Measurements from ENCODE around the gene LINGO1.

Gene LINGO1

DNA sequence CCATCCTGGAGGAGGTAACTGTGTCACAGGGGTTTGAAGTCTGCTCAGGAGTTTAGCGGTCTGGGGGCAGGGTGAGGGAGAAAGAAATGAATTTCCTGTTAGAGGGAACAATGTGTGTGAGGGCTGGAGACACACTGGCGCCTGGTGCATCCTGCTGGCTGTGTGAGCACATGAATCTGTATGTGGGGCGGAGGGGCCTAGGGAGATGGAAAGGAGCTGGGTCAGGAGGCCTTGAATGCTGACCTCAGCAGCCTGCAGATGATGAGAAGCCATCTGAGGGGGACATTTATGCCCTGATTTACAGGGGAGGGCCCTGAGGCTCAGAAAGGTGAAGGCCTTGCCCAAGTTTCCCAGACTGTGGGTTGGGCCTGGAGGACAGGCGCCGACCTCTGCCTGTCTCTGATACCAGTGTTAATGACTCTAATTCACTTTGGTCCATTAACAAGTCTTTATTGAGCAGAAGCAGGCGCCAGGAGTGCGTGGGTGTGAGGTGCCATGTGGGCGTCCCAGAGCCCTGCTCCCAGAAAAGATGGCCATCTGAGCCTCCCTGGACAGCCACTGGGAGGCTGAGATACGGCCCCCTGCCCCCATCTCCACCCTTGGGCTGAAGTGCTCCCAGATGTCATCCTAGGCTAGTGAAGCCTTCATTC lies 34.8 kb downstream of the LINGO1 start:
- no peak for DNase-seq (ENCODE audit: low spot score)

DNA sequence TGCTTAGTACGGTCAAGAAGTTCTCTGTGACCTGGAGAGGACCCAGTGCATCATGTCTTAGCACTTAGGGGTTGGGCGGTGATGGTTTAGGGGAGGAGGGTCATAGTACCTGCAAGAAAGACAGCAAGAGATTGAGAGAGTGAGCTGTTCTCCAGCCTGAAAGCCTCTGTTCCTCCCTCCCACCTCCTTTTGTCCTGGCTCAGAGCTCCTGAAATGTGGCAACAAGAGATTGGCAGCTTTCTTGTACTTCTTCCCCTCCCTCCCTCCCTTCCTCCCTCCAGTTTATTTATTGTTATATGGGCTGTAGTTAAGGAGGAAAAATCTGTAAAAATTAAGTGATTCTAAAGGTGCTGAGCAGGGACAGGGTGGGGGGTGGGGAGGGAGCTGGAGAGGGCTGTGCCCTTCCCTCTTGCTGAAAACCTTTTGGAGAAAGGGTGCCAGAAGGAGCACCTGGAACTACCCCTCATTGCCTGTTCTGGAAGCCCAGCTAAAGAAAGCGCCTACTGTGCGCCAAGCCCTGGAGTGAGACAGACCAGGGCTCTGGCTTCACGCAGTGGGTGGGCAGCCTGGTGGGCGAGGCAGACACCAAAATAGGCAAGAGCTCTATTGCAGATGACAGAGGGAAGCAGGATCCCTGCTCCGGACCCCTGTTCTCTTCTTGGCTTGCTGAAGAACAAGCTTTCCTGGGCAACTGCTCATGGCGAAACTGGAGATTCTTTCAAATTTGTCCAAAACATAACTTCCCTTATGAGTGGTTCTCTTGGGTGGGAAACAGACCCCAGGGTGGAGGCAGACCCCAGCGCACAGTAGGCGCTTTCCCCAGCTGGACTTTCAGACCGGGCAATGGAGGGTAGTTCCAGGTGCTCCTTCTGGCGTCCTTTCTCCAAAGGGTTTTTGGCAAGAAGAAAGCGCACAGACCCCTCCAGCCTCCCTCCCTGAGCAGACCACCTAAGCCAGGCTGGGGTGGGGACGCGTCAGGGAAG lies 35.6 kb downstream of the LINGO1 start:
- DNase-seq (ENCODE audit: low spot score), result no peak

DNA sequence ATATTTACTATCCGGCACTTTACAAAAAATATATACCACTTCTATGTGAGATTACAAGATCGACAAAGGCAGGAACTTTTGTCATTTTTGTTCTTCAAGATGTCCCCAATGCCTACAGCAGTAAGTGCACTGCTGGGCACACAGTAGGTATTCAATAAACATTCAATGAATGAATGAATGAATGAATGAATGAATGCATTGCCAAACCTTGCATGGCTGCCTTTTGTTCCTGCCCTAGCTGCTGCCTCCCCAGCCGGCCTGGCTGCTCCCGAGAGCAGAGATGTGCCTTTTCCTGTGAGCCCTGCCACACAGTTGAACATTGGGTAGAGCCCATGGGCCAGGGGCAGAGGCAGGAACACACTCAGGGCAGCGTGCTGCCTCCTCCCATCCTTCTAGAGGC lies 37.5 kb downstream of the LINGO1 start:
- no peak for DNase-seq (ENCODE audit: low spot score)

DNA sequence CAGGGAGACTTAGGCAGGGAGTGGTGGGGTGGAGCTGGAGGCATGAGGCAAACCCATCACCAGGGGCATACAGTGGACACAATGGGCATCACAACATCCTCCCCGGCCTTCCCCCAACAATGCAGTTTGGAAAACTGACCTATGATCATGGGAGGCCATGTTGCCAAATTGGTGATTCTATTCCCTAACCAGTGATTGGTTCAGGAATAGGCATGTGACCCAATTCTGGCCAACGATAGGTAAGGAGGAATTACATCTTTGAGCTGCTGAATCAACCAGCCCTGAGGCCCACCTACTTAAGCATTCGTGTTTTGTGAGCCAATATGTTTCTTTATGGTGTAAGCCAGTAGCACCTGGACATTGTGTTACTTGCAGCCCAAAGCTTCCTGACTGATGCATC lies 40.0 kb downstream of the LINGO1 start:
- DNase-seq (ENCODE audit: low spot score), result no peak

DNA sequence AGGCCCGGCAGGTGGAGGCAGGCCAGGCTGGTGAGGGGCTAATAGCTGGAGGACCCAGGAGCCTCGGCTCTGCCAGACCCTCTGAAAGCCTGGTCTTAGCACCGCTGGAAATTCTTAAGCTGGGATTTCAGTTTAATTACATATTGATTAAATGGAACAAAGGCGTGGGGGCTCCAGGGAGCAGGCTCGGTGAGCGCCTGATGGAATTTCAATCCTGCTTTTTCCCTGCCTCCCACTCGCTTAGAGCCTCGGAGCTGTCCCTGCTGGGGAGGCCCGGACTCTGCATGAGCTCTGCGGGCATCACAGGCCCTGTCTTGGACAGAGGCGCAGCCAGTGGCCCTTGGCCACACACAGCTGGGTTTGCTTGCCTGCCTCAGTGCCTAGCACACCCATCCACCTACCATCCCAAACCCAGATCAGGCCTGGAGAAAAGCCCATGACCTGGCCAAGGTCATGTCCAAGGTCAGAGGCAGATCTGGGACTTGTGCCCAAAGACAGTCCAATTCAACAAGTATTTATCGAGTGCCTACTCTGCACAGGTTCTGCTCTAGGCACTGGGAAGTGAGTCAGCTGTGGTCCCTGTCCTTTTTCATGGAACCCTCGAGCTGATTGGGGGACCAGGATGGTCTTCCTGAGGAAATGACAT lies 40.6 kb downstream of the LINGO1 start:
- DNase-seq (ENCODE audit: low spot score), result no peak

DNA sequence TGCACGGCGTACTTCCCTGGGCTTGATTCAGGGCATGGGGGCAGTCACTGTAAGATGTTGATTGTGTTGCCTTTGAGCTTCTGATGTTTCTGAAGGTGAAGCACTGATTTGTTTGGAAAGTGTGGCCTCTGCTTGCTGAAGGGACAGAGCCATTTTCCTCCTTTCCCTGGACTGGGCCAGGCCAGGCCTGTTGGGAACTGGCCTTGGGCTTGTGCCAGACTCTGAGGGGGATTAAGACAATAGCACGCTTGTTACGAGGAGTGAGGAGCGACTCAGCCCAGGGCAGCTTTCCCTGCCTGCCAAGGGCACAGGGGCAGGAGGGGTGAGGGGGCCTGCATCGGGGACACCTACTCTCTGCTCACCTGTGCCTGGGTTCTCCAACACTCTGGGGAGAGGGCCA lies 42.9 kb downstream of the LINGO1 start:
- no peak for DNase-seq (ENCODE audit: low spot score)

DNA sequence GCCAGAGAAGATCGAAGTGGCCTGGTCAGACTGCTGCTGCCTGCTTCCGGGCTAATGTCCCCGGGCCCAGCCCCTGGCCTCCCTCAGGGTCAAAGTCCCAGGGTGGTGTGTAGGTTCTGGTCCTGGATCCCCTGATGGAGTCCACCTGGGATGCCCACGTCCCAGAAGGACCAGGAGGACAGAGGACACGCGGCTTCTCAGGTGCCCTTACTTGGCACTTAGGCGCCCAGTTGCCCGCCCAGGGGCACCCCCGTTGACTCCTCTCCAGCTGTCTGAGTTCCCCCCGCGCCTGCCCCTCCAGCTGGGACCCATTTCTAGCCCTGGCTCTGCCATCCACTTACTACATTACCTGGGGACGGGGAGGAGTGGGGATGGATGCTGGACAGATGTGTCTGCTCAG lies 44.6 kb downstream of the LINGO1 start:
- DNase-seq (ENCODE audit: low spot score), result no peak

DNA sequence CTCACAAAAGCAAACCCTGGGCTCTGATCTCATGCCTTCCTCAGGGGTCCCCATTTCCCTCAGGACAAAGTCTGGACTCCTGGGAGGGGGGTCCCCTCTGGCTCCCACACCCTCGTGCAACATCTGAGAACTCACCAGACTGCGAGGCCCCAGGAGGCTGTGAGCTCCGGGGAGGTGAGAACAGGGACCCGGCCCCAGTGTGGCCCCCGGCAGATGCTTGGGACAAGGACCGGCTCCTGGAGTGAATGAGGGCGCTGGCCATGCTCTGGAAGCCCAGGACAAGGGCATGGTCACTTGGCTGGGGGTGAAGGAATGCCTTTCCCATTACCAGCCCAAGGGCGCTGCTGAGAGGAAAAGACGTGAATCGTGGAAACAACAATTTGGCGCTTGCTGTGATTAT lies 48.0 kb downstream of the LINGO1 start:
- no peak for DNase-seq (ENCODE audit: low spot score)

DNA sequence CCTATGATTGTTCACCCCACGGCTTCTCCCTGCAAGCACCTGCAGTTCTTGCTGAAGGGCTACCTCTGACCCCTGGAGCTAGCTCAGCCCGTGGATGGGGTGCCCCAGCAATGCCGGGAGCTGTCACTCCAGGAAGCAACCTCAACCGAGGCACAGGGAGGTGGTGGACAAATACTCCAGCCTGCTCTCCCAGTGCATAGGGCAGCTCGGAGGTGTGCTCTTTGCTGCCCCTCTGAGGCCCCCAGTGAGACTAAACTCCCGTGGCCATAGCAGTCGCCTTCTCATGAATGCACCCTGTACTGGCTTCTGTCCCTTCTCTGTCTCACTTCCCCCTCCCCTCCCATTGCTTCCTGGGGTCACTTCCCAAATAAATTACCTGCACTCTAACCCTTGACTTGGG lies 48.5 kb downstream of the LINGO1 start:
- no peak for DNase-seq (ENCODE audit: low spot score)

DNA sequence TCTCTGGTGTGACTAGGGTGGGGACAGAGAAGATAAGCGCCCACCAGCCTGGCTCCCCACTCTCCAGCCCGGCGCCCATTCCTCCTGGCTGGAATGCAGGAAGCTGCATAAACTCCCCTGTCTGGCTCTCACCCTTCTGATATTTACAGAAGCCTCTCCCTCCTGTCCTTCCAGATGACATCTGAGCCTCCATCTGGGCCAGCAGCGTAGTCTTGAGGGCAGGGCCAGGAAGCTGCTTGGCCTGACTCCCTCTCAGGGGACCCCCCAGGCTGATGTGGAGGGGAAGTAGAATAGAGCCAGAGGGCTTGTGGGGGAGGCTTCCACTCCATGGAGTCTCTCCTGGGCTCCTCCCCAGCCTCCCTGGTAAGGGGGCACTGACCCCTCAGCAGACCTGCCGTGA lies 49.9 kb downstream of the LINGO1 start:
- no peak for DNase-seq (ENCODE audit: low spot score)

DNA sequence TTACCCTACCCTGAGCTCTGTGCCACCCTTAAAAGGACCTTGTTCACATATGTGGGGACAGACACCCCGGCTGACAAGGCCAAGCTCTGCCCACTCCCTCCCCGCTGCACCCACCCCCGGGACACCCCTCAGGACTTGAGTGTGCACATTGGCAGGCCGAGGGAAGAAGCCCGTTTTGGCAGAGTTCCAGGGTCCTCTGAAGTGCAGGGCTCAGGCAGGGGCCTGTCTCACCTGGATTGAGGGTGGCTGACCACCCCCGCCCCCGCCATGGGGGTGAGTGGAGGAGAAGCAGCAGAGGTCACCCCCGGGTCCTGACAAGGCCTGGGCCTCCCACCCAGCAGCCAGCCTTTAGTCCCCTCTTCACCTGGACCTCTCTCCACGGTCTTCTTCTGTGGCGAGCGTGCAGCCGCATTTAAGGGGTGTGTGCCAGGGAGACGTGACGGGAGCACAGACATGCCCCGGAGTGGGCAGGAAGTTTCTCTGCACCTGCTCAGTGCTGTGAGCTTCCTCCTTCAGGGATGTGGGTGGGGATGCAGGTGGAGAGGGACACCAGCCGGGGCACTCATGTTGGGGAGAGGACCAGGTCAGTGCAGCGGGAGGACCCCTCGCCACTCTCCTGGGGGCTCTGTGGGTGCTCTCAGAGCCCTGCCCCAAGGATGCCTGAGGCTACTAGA lies 50.7 kb downstream of the LINGO1 start:
- DNase-seq (ENCODE audit: low spot score), result no peak

DNA sequence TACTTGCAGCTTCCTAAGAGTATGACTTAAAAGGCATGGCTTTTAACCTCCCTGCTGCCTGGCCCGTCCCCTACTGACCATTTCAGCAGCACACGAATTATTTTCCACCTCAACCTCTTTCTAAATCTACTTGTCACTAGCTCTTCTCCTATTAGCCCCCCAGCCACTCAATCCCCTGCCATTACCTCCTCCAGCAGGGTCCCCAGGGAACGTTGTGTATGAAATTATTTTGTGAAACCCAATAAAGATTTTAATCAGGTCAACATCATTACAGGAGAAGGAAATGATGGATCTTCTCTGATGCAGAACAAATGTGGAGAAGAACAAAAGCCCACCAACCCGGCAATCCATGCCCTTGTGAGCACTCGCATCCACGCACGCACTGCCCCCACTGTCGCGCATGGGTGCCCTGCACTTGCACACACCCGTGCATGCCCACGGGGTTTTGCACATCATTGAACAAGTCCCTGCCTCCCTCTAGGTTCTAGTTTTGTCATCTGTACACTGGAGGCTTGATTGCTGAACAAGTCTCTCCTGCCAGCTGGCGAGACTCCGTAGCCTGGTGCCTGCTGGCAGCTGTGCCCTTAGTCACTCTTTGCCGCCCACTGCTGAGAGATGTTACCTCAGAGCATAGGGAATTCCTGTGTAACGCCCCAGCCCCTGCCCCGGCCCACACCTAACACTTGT lies 51.6 kb downstream of the LINGO1 start:
- no peak for DNase-seq (ENCODE audit: low spot score)

DNA sequence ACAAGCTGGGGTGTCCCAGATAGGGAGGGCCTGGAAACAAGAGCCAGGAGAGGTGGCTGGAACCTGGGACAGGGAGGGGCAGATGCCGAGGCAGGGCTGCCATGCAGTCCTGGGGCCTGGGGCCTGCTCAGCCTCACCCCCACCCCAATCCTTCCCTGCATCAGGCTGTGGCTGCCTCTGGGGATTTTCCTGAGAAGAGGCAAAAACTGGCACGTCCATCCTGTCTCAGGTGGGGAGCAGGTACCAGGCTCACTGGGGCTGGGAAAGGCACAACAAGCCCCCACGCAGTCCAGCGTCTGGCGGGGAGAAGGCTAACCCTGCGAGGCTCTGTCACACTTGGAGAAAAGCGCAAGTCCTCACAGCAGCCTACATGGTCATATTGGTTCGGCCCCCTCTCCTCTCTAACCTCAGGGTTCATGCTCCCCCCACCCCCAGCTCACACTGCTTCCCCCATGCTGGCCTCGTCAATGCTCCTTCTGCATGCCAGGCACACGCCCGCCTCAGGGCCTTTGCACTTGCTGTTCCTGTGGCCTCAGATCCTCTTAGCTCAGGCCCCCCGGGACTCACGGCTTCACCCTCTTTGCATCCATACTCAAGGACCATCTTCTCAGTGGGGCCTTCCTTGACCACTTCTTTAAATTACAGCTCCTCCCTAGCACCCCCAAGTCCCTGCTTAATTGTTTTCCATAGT lies 53.1 kb downstream of the LINGO1 start:
- no peak for DNase-seq (ENCODE audit: low spot score)

DNA sequence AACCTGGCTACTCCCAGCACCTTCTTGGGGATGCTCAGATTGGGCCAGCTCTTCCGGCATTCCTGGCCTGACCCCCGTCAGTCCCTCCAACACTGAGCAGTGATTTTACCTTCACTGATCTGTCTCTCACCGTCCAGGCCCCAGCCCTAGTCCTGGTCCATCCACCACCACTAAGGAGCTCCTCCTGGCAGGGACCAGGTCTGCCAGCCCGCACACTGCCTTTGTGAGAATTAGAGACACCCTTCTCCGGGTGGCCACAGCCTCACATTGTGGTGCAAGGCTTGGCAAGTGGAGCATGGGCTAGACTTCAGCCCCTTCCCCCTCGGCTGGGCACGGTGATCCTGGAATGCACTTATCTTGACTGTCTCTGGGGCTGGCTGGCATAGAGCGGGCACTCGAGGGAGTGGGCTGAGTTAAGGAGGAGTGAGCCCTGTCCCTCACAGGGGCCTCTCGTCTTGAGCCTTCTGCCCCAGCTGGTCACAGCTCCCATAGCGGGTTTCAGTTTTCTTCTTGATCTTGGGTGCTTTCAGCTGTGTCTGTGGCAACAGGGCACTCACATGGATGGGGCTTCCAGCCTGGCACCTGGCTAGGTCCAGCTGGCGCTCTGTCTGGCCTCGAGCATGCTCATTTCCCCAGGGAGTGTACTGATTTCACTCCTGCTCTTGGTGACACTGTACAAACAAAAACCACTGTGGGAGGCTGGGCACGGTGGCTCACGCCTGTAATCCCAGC lies 53.9 kb downstream of the LINGO1 start:
- DNase-seq (ENCODE audit: low spot score), result no peak

DNA sequence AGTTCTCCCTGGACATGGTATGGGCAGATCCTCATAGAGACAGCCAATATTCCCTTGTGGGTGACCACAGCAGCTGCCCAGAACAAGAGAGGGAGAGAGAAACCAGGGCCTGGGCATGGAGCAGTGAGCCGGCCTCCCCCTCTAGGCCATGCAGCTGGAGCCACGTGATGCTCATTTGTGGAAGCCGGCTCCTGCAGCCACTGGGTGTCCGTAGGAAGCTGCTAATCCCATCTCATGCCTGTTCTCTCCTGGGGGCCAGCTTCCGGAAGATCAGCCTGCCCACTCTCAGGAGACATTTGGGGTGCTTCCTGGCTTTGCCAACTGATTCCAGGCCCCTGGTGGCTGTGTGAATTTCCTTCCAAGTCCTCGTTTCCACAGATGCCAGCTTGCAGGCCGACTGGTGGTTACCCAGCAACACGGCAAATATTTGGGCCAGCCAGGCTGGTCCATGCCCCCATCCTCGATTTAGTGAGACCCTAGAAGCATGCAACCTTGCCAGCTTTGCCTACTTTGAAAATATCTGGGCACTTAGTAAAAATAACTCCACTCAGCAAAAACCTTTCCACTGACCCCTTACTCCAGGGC lies 55.3 kb downstream of the LINGO1 start:
- no peak for DNase-seq (ENCODE audit: low spot score)

DNA sequence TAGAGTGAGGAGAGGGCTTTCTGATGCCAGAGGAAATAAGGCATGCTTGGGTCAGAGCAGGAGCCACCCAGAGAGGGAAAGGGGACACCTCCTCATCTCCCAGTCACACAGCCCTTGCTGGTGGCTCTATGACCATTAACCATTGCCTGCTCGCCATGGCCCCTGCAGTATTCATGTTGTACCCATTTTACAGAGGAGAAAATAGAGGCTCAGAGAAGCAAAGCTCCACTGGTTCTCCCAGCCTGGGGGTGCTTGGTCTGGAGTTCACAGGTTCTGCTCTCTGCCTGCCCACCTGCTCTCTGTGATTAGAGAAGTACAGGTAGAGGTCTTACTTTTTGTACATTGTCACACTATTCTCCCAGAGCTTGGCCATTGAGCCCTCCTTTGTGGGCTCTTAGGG lies 56.2 kb downstream of the LINGO1 start:
- DNase-seq (ENCODE audit: low spot score), result no peak

DNA sequence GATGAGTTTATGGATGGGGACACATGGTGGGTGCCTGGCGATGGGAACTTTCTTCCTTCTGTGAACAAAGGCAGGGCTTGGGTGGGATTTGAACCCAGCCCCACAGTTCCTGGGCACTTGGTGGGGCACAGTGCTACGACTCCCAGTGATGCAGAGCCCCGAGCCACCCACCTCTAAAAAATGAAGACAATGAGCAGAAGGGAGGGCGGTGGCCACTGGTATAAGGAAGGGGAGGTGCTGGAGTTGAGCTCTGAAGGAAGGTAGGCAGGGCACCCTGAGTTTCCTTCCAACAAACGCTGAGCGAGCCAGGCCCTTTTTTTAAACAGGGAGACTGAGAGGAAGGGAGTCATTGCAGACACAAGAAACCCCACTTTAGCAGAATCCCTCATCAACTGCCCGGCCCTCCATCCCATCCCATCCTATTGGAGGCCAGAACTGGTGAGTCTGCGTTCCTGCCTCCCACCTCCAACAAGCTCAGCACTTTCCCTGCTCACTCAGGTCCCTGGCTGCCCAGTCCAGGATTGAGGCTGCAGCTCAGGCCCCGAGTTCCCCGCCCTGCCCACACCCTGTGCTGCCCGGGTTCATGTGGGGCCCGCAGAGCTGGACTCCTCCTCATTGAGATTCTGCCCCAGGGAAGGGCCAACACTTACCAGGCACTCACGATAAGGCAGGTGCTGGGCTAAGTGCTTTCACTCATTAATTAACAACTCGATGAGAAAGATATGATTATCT lies 57.3 kb downstream of the LINGO1 start:
- no peak for DNase-seq (ENCODE audit: low spot score)

DNA sequence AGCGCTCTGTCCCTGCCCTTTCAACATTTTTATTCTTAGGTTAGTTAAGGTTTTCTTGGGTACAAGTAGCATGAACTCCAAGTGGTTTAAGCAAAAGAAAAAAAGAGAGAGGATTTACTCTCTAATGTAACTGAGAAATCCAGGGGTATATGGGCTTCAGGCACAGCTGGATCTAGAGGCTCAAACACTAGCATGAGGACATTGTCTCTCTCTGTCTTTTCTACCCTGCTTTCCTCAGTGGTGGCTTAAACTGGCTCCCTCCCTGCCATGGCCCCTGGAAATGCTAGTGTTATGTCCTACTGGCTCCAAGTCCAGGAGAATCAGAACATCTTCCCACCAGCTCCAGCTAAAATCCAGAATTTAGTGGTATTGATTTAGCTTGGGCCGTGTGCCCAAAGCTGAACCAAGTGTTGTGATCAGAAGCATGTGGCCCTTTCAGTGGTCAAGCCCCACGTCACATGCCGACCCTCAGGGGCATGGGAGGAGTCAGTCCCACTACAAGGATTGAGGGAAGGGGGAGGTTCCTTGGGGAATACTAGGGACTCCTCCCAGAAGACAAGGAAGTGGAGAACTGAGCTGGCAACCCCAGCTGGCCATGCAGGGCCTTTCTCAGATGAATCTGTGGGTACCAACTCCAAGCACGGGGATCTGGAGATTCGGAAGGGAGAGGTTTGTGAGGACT lies 58.0 kb downstream of the LINGO1 start:
- DNase-seq (ENCODE audit: low spot score), result no peak

DNA sequence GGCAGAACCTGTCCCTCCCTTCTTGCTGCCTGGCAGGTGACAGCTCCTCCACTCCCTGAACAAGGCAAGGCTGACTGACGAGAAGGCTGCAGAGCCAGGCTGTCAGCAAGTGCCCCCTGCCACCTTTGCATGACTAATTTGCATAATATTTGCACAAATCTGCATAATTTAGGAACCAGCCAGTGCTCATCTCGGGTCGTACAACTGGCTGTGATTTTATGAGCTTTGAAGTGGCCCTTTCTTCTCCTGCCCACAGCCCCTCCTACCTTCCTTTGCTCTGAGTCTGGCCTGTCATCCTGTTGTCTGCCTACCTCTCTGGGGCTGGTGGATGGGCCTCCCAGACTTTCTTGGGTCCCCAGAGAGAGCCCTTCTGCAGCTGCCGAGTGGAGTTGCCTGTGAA lies 58.9 kb downstream of the LINGO1 start:
- no peak for DNase-seq (ENCODE audit: low spot score)

Measured in kidney tubule cell (primary cell).